HG03060 (cell line): ENCODE results near the gene TFDP2.

ENCODE experiments used
- ATAC-seq: cut with Tn5 transposase; IDR thresholded peaks from one replicate; pipeline ENCODE4 v1.9.1; 2021; ENCODE audit warnings: low read depth, moderate number of reproducible peaks; ENCODE audit not compliant: unreplicated experiment

Gene TFDP2

GRCh38 chr3:141894524-141895176 lies 254.7 kb downstream of the TFDP2 start:
- ATAC-seq = no peak
